Endothelial cell of umbilical vein (primary cell): ENCODE data around the gene DEUP1. TPM values are rescaled to one million over a fixed set of nuclear protein-coding genes. Genes with fewer than 3 reads are reported as not detected.

Source experiments
- BruUV-seq: library from RNA; stranded (reverse); fragments of 400-500 nt; replicated peaks from 2 replicates; lab custom pipeline; 2021; lab: Mats Ljungman, UMichigan
- CTCF ChIA-PET: fragments of 300-600, 350-600 bp; sonication (Branson Sonifier 250); formaldehyde crosslinking; loops from one replicate; lab custom pipeline; 2021; ENCODE audit warnings: antibody characterized with exemption, inconsistent platforms; lab: Charles Lee
- POLR2A ChIA-PET: fragments of 300-600, 350-600 bp; sonication (Branson Sonifier 250); formaldehyde crosslinking; loops from one replicate; lab custom pipeline; 2021; ENCODE audit warnings: antibody characterized with exemption, inconsistent platforms; lab: Charles Lee
- DNase-seq: peaks from one replicate; pipeline ENCODE4 v3.0.0-alpha.2; 2011; ENCODE audit warnings: low read depth, low spot score
- FAIRE-seq: peaks from 2 replicates; lab custom pipeline; 2011; peaks lifted over from hg19 to GRCh38; lab: Jason Lieb, UNC
- H2AFZ ChIP-seq: 2 replicates; pipeline ENCODE4 v1.6.0; 2012; ENCODE audit warnings: low read depth, low read length, control low read depth, inconsistent platforms
- H3K27ac ChIP-seq: 2 replicates; pipeline ENCODE4 v1.5.1; 2011; ENCODE audit warnings: low read depth, mild to moderate bottlenecking, control low read depth, low read length, moderate library complexity; ENCODE audit not compliant: insufficient read depth
- H3K27me3 ChIP-seq, 2 experiments: 2 replicates each; pipeline versions ENCODE4 v1.6.0 to v1.6.1; 2011; ENCODE audit warnings: low read length in 2 of 2, mixed read lengths in 1 of 2; ENCODE audit not compliant: control insufficient read depth in 2 of 2, insufficient read depth in 2 of 2
- H3K36me3 ChIP-seq, 2 experiments: 2 replicates in 1 of 2; 3 replicates in 1 of 2; pipeline ENCODE4 v1.5.1; 2011; ENCODE audit warnings: low read length in 2 of 2, mild to moderate bottlenecking in 1 of 2, moderate library complexity in 1 of 2; ENCODE audit not compliant: control insufficient read depth in 2 of 2, insufficient read depth in 2 of 2; ENCODE audit errors: extremely low read depth in 1 of 2
- H3K4me1 ChIP-seq: 3 replicates; pipeline ENCODE4 v1.5.1; 2011; ENCODE audit warnings: mild to moderate bottlenecking, low read length; ENCODE audit not compliant: control insufficient read depth, insufficient read depth; ENCODE audit errors: extremely low read depth
- H3K4me2 ChIP-seq: 2 replicates; pipeline ENCODE4 v1.6.1; 2011; ENCODE audit warnings: low read length, control low read depth, mixed read lengths; ENCODE audit not compliant: insufficient read depth
- H3K4me3 ChIP-seq, 3 experiments: fragments of 200-600 bp in 1 of 3; sonication (generic), shearing (Covaris generic) in 1 of 3; replicated peaks in 1 of 3; 2 replicates each; pipeline ENCODE4 v1.5.1; 2011 to 2016; ENCODE audit warnings: control low read depth in 3 of 3, low read length in 3 of 3, mild to moderate bottlenecking in 2 of 3, inconsistent platforms in 1 of 3, low read depth in 1 of 3, moderate library complexity in 1 of 3; ENCODE audit not compliant: insufficient read depth in 1 of 3
- H3K79me2 ChIP-seq: 2 replicates; pipeline ENCODE4 v1.6.0; 2012; ENCODE audit warnings: low read length, inconsistent platforms; ENCODE audit not compliant: control insufficient read depth, insufficient read depth
- H3K9ac ChIP-seq: replicated peaks from 2 replicates; pipeline ENCODE3; 2011; ENCODE audit warnings: low read length, control low read depth; ENCODE audit not compliant: insufficient read depth; ENCODE audit errors: extremely low read depth
- H3K9me1 ChIP-seq: replicated peaks from 3 replicates; pipeline ENCODE4 v1.6.0; 2011; ENCODE audit warnings: mild to moderate bottlenecking, low read length; ENCODE audit not compliant: control insufficient read depth, insufficient read depth; ENCODE audit errors: extremely low read depth
- H3K9me3 ChIP-seq: replicated peaks from 2 replicates; pipeline ENCODE4 v1.5.1; 2012; ENCODE audit warnings: low read length, inconsistent platforms; ENCODE audit not compliant: control insufficient read depth, insufficient read depth
- H4K20me1 ChIP-seq: replicated peaks from 2 replicates; pipeline ENCODE3; 2011; ENCODE audit warnings: mild to moderate bottlenecking, low read length; ENCODE audit not compliant: control insufficient read depth, insufficient read depth; ENCODE audit errors: extremely low read depth
- EZH2 ChIP-seq: IDR thresholded peaks from 2 replicates; pipeline ENCODE4 v1.6.1; 2012; ENCODE audit warnings: borderline replicate concordance, low read depth, mild to moderate bottlenecking, moderate library complexity, low read length, inconsistent platforms; ENCODE audit not compliant: severe bottlenecking
- FOS ChIP-seq: IDR thresholded peaks from 2 replicates; pipeline ENCODE4 v1.6.1; 2011; ENCODE audit warnings: mild to moderate bottlenecking, low read length, moderate library complexity, borderline replicate concordance; ENCODE audit not compliant: insufficient read depth
- GATA2 ChIP-seq: IDR thresholded peaks from 2 replicates; pipeline ENCODE4 v1.7.0; 2011; ENCODE audit warnings: low read depth, mild to moderate bottlenecking, moderate library complexity, mixed read lengths, low read length; ENCODE audit not compliant: insufficient read length, insufficient read depth
- JUN ChIP-seq: IDR thresholded peaks from 2 replicates; pipeline ENCODE4 v1.6.1; 2011; ENCODE audit warnings: borderline replicate concordance, low read depth; ENCODE audit not compliant: insufficient read length, insufficient read depth
- MYC ChIP-seq: IDR thresholded peaks from one replicate; pipeline ENCODE4 v1.6.1; 2011; ENCODE audit warnings: mild to moderate bottlenecking, low read depth, low read length
- POLR2A ChIP-seq: IDR thresholded peaks from 2 replicates; pipeline ENCODE4 v1.6.1; 2012; ENCODE audit warnings: low read depth, mild to moderate bottlenecking, control low read depth, low read length
- POLR2AphosphoS5 ChIP-seq: IDR thresholded peaks from 2 replicates; pipeline ENCODE4 v1.6.1; 2012; ENCODE audit warnings: low read depth, mild to moderate bottlenecking, control low read depth, low read length, moderate library complexity; ENCODE audit not compliant: insufficient read depth
- dilution Hi-C: fragments of 300-500 bp; cut with MboI; formaldehyde crosslinking; loops from one replicate; pipeline ENCODE4 v1.15.0; 2019; ENCODE audit warnings: low sequenced_read_pairs; ENCODE audit not compliant: extremely low pct_ligation_motif_present
- intact Hi-C: fragments of 100-400 bp; cut with micrococcal nuclease; formaldehyde crosslinking; loops from one replicate; pipeline ENCODE4 v1.10.0; 2022
- polyA plus RNA-seq, 4 experiments: library from polyadenylated mRNA; depleted of rRNA in 3 of 4; stranded (reverse) in 3 of 4; unstranded in 1 of 4; fragments of >200 nt; gene quantifications; 2 replicates each; pipeline versions ENCODE4 v1.2.1 to v1.2.3, GENCODE V29; 2011 to 2012; ENCODE audit warnings: missing spikeins in 1 of 4
- total RNA-seq: library from RNA; stranded (reverse); gene quantifications from 2 replicates; pipeline ENCODE4 v1.2.3, GENCODE V29; 2021
- TF ChIP-seq, protein P1 (sequence below), 2 donors: IDR thresholded peaks; 1 replicate in 1 of 2; 2 replicates in 1 of 2; pipeline ENCODE4 v1.5.1; 2011; ENCODE audit warnings: low read length in 2 of 2, mild to moderate bottlenecking in 2 of 2, moderate library complexity in 2 of 2, control low read depth in 1 of 2, inconsistent platforms in 1 of 2, low read depth in 1 of 2; ENCODE audit not compliant: insufficient read depth in 1 of 2; ENCODE audit errors: extremely low read depth in 1 of 2
- TF ChIP-seq, protein P2 (sequence below): IDR thresholded peaks from 2 replicates; pipeline ENCODE4 v1.6.1; 2011; ENCODE audit not compliant: insufficient read depth, insufficient read length

DEUP1 gene
- total and polyA plus RNA-seq, 2 donors (not counting 3 experiments of a cell fraction or from before 2014, with no cell fraction given) = not detected

DNA sequence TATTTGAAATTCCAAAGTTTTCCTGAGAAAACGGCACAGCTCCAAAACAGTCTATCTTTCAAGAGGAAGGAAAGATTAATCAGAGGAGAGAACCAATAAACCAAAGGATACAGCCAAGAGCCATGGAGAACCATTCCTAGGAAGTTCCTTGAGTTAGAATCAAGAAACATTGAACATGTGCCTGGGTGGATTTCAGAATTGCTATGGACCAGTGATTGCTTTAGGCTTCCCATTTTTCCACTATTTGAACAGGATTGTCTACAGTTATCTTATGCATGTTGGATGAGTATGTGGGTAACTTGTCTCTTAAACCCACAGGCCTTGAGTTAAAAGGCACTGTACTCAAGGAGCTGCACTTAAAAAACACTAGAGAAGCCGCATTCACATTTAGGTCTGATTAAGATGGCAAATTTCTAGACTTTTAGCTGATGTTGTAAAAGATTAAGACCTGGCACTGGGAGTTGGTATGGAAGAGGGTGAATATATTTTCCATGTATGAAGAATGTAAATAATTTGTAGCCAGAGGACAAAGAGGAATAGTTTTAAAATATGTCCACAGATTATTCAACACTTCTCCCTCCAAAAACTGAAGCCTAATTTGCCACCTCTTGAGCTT lies 11.2 kb upstream of the DEUP1 start:
- dilution Hi-C loops = no loop called here
- DNase-seq = no peak
- no peak for FAIRE-seq
- H3K27me3 ChIP-seq = no peaks in the 10 kb centered on the region
- no peak overlapping the region for H2AFZ ChIP-seq
- H3K4me2 ChIP-seq = no peak overlapping the region
- H3K4me1 ChIP-seq = no peaks in the 10 kb centered on the region
- H3K9me3 ChIP-seq = no peaks in the 10 kb centered on the region
- H3K79me2 ChIP-seq = no peaks in the 10 kb centered on the region
- no peak overlapping the region for H3K9ac ChIP-seq
- H3K36me3 ChIP-seq = no peaks in the 10 kb centered on the region
- no peaks in the 10 kb centered on the region for H3K9me1 ChIP-seq
- ChIA-PET POLR2A (no interaction called here), CTCF (interaction anchor here (1.3 kb wide), 1 partner anchor 14 kb away, joined by 3 read pairs; no protein-coding TSS in a partner anchor)
- H3K4me3 ChIP-seq = no peak overlapping the region
- BruUV-seq = no TSS peak
- no peak overlapping the region for H3K27ac ChIP-seq
- intact Hi-C loops = no loop called here
- H4K20me1 ChIP-seq = no peaks in the 10 kb centered on the region
- TF ChIP-seq JUN (no peak), GATA2 (no peak), MYC (no peak), POLR2A (no peak), POLR2AphosphoS5 (no peak), EZH2 (no peak), FOS (no peak)
- TF ChIP-seq, protein P1, sequence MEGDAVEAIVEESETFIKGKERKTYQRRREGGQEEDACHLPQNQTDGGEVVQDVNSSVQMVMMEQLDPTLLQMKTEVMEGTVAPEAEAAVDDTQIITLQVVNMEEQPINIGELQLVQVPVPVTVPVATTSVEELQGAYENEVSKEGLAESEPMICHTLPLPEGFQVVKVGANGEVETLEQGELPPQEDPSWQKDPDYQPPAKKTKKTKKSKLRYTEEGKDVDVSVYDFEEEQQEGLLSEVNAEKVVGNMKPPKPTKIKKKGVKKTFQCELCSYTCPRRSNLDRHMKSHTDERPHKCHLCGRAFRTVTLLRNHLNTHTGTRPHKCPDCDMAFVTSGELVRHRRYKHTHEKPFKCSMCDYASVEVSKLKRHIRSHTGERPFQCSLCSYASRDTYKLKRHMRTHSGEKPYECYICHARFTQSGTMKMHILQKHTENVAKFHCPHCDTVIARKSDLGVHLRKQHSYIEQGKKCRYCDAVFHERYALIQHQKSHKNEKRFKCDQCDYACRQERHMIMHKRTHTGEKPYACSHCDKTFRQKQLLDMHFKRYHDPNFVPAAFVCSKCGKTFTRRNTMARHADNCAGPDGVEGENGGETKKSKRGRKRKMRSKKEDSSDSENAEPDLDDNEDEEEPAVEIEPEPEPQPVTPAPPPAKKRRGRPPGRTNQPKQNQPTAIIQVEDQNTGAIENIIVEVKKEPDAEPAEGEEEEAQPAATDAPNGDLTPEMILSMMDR (IDR thresholded peaks at IDR 0.05; ENCODE audit: extremely low read depth in 1 of 2, insufficient read depth in 1 of 2, low read depth in 1 of 2, low read length in 2 of 2) = no peak
- TF ChIP-seq, protein P2, sequence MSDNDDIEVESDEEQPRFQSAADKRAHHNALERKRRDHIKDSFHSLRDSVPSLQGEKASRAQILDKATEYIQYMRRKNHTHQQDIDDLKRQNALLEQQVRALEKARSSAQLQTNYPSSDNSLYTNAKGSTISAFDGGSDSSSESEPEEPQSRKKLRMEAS = no peak
